Stimulated activated naive CD8-positive, alpha-beta T cell treated with anti-CD3 and anti-CD28 coated beads, Interleukin-15, Interleukin-2, amounts not matched to agents 100 ng/mL and 50 ng/mL, for 24 hours (primary cell): Measurements from ENCODE around the gene NPHP4.
A peak's percentile ranks its signal among the peaks of the same experiment; 100 is the strongest.
"Not testable (repeated sequence)": the region's sequence is repeated elsewhere in the genome, so short reads cannot be mapped to it uniquely, and the experiment has no call there.

ENCODE experiments used
- H3K27ac Mint-ChIP-seq: one replicate; pipeline ENCODE4 v1.8.0; 2021; ENCODE audit warnings: mild to moderate bottlenecking, mixed read lengths
- H3K27me3 Mint-ChIP-seq: one replicate; pipeline ENCODE4 v1.8.0; 2021; ENCODE audit warnings: mixed read lengths
- H3K36me3 Mint-ChIP-seq: one replicate; pipeline ENCODE4 v1.8.0; 2021; ENCODE audit warnings: low read depth, mixed read lengths
- H3K4me1 Mint-ChIP-seq: one replicate; pipeline ENCODE4 v1.8.0; 2021; ENCODE audit warnings: low read depth, mixed read lengths
- H3K4me3 Mint-ChIP-seq: one replicate; pipeline ENCODE4 v1.8.0; 2021; ENCODE audit warnings: mild to moderate bottlenecking, mixed read lengths
- H3K9me3 Mint-ChIP-seq: one replicate; pipeline ENCODE4 v1.8.0; 2021; ENCODE audit warnings: mixed read lengths

The NPHP4 gene

GRCh38 chr1:5938101-5938646 is 54.1 kb downstream of the NPHP4 start:
- Mint-ChIP-seq H3K4me3 (no peak overlapping the region), H3K4me1 (no peaks in the 10 kb centered on the region), H3K27ac (no peak overlapping the region), H3K36me3 (peaks cover 5% of the 10 kb centered on the region), H3K27me3 (no peaks in the 10 kb centered on the region), H3K9me3 (no peaks in the 10 kb centered on the region)

GRCh38 chr1:5937373-5937857 is 54.8 kb downstream of the NPHP4 start:
- Mint-ChIP-seq H3K27ac (no peak overlapping the region), H3K4me1 (no peaks in the 10 kb centered on the region), H3K27me3 (no peaks in the 10 kb centered on the region), H3K4me3 (no peak overlapping the region), H3K9me3 (no peaks in the 10 kb centered on the region), H3K36me3 (peaks cover 11% of the 10 kb centered on the region)

GRCh38 chr1:5936621-5937372 is 55.4 kb downstream of the NPHP4 start:
- H3K36me3 Mint-ChIP-seq = peaks cover 16% of the 10 kb centered on the region
- H3K4me3 Mint-ChIP-seq = no peak overlapping the region

GRCh38 chr1:5936126-5936525 is 56.1 kb downstream of the NPHP4 start:
- H3K9me3 Mint-ChIP-seq = no peaks in the 10 kb centered on the region
- H3K4me1 Mint-ChIP-seq = no peaks in the 10 kb centered on the region
- no peak overlapping the region for H3K4me3 Mint-ChIP-seq
- no peak overlapping the region for H3K27ac Mint-ChIP-seq
- H3K27me3 Mint-ChIP-seq = no peaks in the 10 kb centered on the region
- H3K36me3 Mint-ChIP-seq = peaks cover 16% of the 10 kb centered on the region

More at GRCh38 chr1:5936621-5937372, 55.4 kb downstream of the NPHP4 start:
- no peaks in the 10 kb centered on the region for H3K9me3 Mint-ChIP-seq
- H3K4me1 Mint-ChIP-seq = no peaks in the 10 kb centered on the region
- H3K27ac Mint-ChIP-seq = no peak overlapping the region
- H3K27me3 Mint-ChIP-seq = no peaks in the 10 kb centered on the region

- peaks cover 24% of the 10 kb centered on the region for H3K36me3 Mint-ChIP-seq
- no peak overlapping the region for H3K27ac Mint-ChIP-seq
- H3K9me3 Mint-ChIP-seq = no peaks in the 10 kb centered on the region
Measured at GRCh38 chr1:5935026-5935425, 57.2 kb downstream of the NPHP4 start.

GRCh38 chr1:5934058-5934884 is 58.0 kb downstream of the NPHP4 start:
- Mint-ChIP-seq H3K27ac (no peak overlapping the region), H3K27me3 (no peaks in the 10 kb centered on the region), H3K36me3 (peaks cover 27% of the 10 kb centered on the region), H3K9me3 (no peaks in the 10 kb centered on the region), H3K4me3 (no peak overlapping the region), H3K4me1 (no peaks in the 10 kb centered on the region)

More at GRCh38 chr1:5935026-5935425, 57.2 kb downstream of the NPHP4 start:
- no peak overlapping the region for H3K4me3 Mint-ChIP-seq
- H3K27me3 Mint-ChIP-seq = no peaks in the 10 kb centered on the region
- H3K4me1 Mint-ChIP-seq = no peaks in the 10 kb centered on the region

- Mint-ChIP-seq H3K4me3 (no peak overlapping the region), H3K36me3 (peaks cover 27% of the 10 kb centered on the region), H3K9me3 (no peaks in the 10 kb centered on the region), H3K4me1 (no peaks in the 10 kb centered on the region), H3K27ac (no peak overlapping the region), H3K27me3 (no peaks in the 10 kb centered on the region)
Measured at GRCh38 chr1:5933676-5934057, 58.6 kb downstream of the NPHP4 start.

- H3K9me3 Mint-ChIP-seq = no peaks in the 10 kb centered on the region
- H3K36me3 Mint-ChIP-seq = peaks cover 27% of the 10 kb centered on the region
- no peaks in the 10 kb centered on the region for H3K27me3 Mint-ChIP-seq
Measured at GRCh38 chr1:5933050-5933449, 59.2 kb downstream of the NPHP4 start.

GRCh38 chr1:5928714-5929400 is 63.4 kb downstream of the NPHP4 start:
- no peaks in the 10 kb centered on the region for H3K4me1 Mint-ChIP-seq
- no peak overlapping the region for H3K27ac Mint-ChIP-seq
- H3K36me3 Mint-ChIP-seq = peaks cover 50% of the 10 kb centered on the region
- no peak overlapping the region for H3K4me3 Mint-ChIP-seq
- H3K27me3 Mint-ChIP-seq = no peaks in the 10 kb centered on the region
- no peaks in the 10 kb centered on the region for H3K9me3 Mint-ChIP-seq

More at GRCh38 chr1:5933050-5933449, 59.2 kb downstream of the NPHP4 start:
- Mint-ChIP-seq H3K27ac (peak overlapping the region; percentile 39), H3K4me1 (no peaks in the 10 kb centered on the region), H3K4me3 (no peak overlapping the region)

- peaks cover 44% of the 10 kb centered on the region for H3K36me3 Mint-ChIP-seq
- no peak overlapping the region for H3K27ac Mint-ChIP-seq
- no peaks in the 10 kb centered on the region for H3K9me3 Mint-ChIP-seq
- H3K4me3 Mint-ChIP-seq = no peak overlapping the region
- no peaks in the 10 kb centered on the region for H3K4me1 Mint-ChIP-seq
- no peaks in the 10 kb centered on the region for H3K27me3 Mint-ChIP-seq
Measured at GRCh38 chr1:5927506-5928370, 64.5 kb downstream of the NPHP4 start.

GRCh38 chr1:5926686-5927435 is 65.4 kb downstream of the NPHP4 start:
- Mint-ChIP-seq H3K27ac (no peak overlapping the region), H3K36me3 (peaks cover 37% of the 10 kb centered on the region), H3K27me3 (no peaks in the 10 kb centered on the region), H3K4me1 (no peaks in the 10 kb centered on the region), H3K9me3 (no peaks in the 10 kb centered on the region), H3K4me3 (no peak overlapping the region)

GRCh38 chr1:5922700-5923330 is 69.4 kb downstream of the NPHP4 start:
- H3K27me3 Mint-ChIP-seq, H3K9me3 Mint-ChIP-seq, H3K4me1 Mint-ChIP-seq, H3K4me3 Mint-ChIP-seq, H3K27ac Mint-ChIP-seq: not testable (repeated sequence)
- H3K36me3 Mint-ChIP-seq = peaks cover 26% of the 10 kb centered on the region

- no peak overlapping the region for H3K27ac Mint-ChIP-seq
Measured at GRCh38 chr1:5921671-5922070, 70.6 kb downstream of the NPHP4 start.

More at GRCh38 chr1:5921671-5922070, 70.6 kb downstream of the NPHP4 start:
- H3K27me3 Mint-ChIP-seq = no peaks in the 10 kb centered on the region
- peaks cover 16% of the 10 kb centered on the region for H3K36me3 Mint-ChIP-seq
- H3K9me3 Mint-ChIP-seq = no peaks in the 10 kb centered on the region
- H3K4me1 Mint-ChIP-seq = no peaks in the 10 kb centered on the region
- H3K4me3 Mint-ChIP-seq = no peak overlapping the region
